ENCODE data around the gene HCN3.
A peak's percentile ranks its signal among the peaks of the same experiment; 100 is the strongest.
"Not testable (repeated sequence)": the region's sequence is repeated elsewhere in the genome, so short reads cannot be mapped to it uniquely, and the experiment has no call there.

The HCN3 gene

GRCh38 chr1:155284476-155284875, 7.2 kb downstream of the HCN3 start:
- DNase-seq (ENCODE audit: low spot score): no peak

DNA sequence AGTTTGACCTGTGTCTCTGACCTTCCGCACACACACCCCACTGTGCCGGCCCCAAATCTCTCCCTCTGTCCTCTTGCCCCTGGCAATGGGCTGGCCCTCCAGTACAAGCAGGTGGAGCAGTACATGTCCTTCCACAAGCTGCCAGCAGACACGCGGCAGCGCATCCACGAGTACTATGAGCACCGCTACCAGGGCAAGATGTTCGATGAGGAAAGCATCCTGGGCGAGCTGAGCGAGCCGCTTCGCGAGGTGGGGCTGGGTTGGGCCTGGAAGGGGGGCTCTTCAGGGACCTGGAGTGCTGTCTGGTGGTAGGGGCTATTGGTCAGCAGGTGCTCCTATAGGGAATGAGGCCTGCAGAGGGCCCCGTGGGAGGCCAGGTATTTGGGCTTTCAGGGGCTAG, 7.8 kb downstream of the HCN3 start:
- DNase-seq (ENCODE audit: low spot score): no peak

DNA sequence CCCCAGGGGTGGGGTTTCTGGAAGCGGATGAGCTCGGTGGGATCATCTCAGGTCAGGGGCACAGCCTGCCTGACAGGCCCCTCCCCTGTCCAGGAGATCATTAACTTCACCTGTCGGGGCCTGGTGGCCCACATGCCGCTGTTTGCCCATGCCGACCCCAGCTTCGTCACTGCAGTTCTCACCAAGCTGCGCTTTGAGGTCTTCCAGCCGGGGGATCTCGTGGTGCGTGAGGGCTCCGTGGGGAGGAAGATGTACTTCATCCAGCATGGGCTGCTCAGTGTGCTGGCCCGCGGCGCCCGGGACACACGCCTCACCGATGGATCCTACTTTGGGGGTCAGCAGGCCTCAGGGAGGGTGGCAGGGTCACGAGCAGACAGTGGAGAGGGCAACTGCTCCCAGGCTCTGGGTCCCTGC, 8.4 kb downstream of the HCN3 start:
- DNase-seq (ENCODE audit: low spot score): no peak

DNA sequence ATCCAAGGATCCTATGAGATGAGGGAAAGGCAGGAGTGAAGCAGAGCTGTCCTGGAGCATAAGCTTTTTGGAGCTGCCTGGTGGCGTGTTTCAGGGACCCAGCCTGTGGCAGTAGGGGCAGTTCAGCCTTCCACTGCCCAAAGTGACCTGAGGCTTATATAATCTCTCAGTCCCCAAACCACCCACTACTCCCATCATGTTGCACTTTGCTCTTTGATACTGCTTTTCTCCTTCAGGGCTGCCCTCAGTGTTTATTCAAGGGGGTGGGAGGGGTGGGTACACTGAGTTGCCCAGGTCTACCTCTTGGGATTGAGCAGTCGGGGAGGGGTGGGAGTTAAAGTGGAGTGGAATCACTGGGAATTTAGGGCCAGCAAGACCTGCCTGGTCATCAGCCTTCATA, 9.3 kb downstream of the HCN3 start:
- DNase-seq (ENCODE audit: low spot score): no peak

- DNase-seq (ENCODE audit: low spot score): no peak
These were observed 10.8 kb downstream of the HCN3 start for GRCh38 chr1:155287987-155288543.

- DNase-seq (ENCODE audit: low spot score): not testable (repeated sequence)
These were observed 13.7 kb downstream of the HCN3 start for GRCh38 chr1:155291006-155291405.

- no peak for DNase-seq (ENCODE audit: low spot score)
These were observed 16.0 kb downstream of the HCN3 start for GRCh38 chr1:155293086-155293749.

DNA sequence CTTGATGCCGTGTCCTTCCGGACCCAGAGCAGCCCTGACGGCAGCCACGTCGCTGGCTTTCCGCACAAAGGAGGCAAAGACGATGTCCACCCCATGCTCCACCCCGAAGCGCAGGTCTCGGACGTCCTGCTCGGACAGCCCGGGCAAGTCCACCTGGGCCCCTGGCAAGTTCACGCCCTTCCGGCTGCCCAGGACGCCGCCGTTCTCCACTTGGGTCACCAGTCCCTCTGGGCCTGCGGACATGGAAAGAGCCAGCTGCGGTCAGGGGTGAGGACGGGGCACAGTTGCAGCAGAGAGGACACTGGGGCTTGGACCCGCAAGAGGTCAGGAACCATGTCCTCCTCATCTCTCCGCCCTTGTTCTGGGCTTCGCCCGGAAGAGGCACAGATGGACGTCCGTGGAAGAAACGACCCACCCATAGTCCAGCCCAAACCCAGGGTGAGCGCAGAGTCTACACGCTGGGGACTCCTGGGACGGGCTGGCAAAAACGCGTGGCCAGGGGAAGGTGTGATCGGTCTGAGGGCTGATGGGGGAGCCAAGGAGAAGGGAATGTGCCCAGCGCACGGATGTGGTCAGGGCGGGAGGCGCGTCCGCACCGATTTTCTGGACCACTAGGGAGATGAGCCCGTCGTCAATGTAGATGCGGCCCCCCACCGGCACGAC, 17.4 kb downstream of the HCN3 start:
- no peak for DNase-seq (ENCODE audit: low spot score)

- DNase-seq (ENCODE audit: low spot score): no peak
These were observed 18.1 kb downstream of the HCN3 start for GRCh38 chr1:155295183-155295941.

- no peak for DNase-seq (ENCODE audit: low spot score)
These were observed 18.6 kb downstream of the HCN3 start for GRCh38 chr1:155295942-155296267.

GRCh38 chr1:155296661-155297060, 19.4 kb downstream of the HCN3 start:
- no peak for DNase-seq (ENCODE audit: low spot score)

DNA sequence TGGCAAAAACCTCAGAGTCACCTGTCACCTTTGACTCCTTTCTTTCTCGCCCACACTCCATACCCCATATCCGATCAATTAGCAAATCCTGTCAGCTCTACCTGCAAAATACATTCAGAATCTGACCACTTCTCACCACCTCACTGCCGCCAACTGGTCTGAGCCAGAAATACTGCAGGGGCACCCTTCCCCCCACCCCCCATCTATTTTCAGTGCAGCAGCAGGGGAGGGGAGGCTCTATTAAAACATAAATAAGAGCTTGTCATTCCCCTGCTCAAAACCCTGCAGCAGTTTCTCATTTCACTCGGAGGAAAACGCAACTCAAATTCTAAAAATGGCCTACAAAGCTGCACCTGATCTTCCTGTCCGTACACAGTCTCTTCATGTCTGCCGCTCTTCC, 20.1 kb downstream of the HCN3 start:
- no peak for DNase-seq (ENCODE audit: low spot score)

DNA sequence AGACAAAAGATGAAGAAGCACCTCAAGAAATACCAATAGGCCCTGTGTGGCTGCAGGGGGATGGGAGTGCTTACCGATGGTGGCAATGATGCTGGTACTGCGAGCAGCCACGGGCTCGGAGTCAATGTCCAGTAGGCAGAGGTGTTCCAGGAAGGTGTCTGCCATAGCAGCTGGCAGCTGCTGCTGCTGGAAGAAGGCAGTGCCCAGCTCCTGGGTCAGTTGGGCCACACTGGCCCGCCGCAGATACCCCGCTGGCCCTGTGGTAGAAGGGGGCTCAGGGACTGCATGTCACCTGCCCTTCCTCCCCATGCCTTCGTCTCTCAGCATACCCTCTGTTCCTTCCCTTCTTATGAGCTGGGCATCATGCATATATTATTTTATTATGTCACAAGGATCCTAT, 22.8 kb downstream of the HCN3 start:
- DNase-seq (ENCODE audit: low spot score): no peak

- DNase-seq (ENCODE audit: low spot score): no peak
These were observed 23.5 kb downstream of the HCN3 start for GRCh38 chr1:155300553-155301329.

GRCh38 chr1:155301342-155301841, 24.1 kb downstream of the HCN3 start, which contains the start of gene PKLR:
PKLR (minus strand) TSS chr1:155301438; CDS start chr1:155301395, 43 bp downstream.
- no peak for DNase-seq (ENCODE audit: low spot score)

DNA sequence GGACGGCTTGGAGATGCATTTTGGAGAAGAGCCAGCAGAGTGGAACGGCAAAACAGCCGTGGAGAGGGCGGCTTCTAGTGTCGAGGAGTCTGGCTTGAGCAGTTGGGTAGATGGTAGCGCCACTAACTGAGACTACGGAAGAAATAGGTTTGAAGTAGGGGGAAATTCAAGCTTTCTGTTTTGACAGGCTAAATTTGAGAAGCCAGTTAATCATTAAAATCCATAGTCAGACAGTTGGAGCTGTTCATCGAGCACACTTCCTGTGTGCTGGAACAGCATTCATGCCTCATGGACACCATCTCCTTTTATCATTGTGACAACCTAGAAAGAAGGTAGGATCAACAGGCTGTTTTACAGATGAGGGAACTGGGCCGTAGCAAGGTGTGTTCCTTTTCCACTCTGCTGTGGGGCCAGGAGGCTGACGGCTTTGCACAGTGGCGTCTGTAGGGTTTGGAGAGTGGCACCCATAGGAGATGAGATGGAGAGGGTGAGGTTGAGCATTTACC, 27.3 kb downstream of the HCN3 start:
- DNase-seq (ENCODE audit: low spot score): no peak

GRCh38 chr1:155305881-155306391, 28.7 kb downstream of the HCN3 start:
- no peak for DNase-seq (ENCODE audit: low spot score)

- DNase-seq (ENCODE audit: low spot score): peak; percentile 50
These were observed 30.0 kb downstream of the HCN3 start for GRCh38 chr1:155307247-155307740.

- DNase-seq (ENCODE audit: low spot score): peak; percentile 98
These were observed 31.5 kb downstream of the HCN3 start, which contains the start of gene FDPS for GRCh38 chr1:155308493-155309422. FDPS (plus strand) TSS chr1:155308866; CDS start chr1:155309790, 924 bp downstream.

- DNase-seq (ENCODE audit: low spot score): peak; percentile 83
These were observed 32.3 kb downstream of the HCN3 start for GRCh38 chr1:155309423-155310021.
